Measurements from ENCODE around the gene MRPL28.

- TF ChIP-seq CTCF (IDR thresholded peaks at IDR 0.05; ENCODE audit: low read depth, low read length, missing input control) (no peak), SP1 (IDR thresholded peaks at IDR 0.05) (no peak), MAX (IDR thresholded peaks at IDR 0.05) (no peak), GABPA (IDR thresholded peaks at IDR 0.05 in 1 of 2, conservative IDR thresholded peaks at IDR 0.05 in 1 of 2) (no peak), EGR1 (IDR thresholded peaks at IDR 0.05; ENCODE audit: low read depth in 2 of 2) (no peak)
Observed at GRCh38 chr16:369275-369865, 968 bp downstream of the MRPL28 start.

Measured in liver (tissue), 3 donors.